Fibroblast of lung (primary cell): ENCODE data around the gene KRT72. TPM values are rescaled to one million over a fixed set of nuclear protein-coding genes. Genes with fewer than 3 reads are reported as not detected.

Experiments
- DNase-seq, 2 donors: peaks; one replicate each; pipeline versions ENCODE4 v3.0.0 to v3.0.0-alpha.2; 2010; ENCODE audit warnings: low read depth in 2 of 2
- H2AFZ ChIP-seq: 2 replicates; pipeline ENCODE4 v1.5.1; 2012; ENCODE audit warnings: low read length, control low read depth, inconsistent platforms
- H3K27ac ChIP-seq: 2 replicates; pipeline ENCODE4 v1.5.1; 2011; ENCODE audit warnings: low read length, control low read depth; ENCODE audit not compliant: insufficient read depth
- H3K27me3 ChIP-seq: 2 replicates; pipeline ENCODE4 v1.5.1; 2011; ENCODE audit warnings: mild to moderate bottlenecking, low read length; ENCODE audit not compliant: control insufficient read depth, insufficient read depth
- H3K36me3 ChIP-seq: 2 replicates; pipeline ENCODE4 v1.5.1; 2011; ENCODE audit warnings: low read length; ENCODE audit not compliant: control insufficient read depth, insufficient read depth
- H3K4me1 ChIP-seq: 2 replicates; pipeline ENCODE4 v1.5.1; 2011; ENCODE audit warnings: low read length; ENCODE audit not compliant: control insufficient read depth, insufficient read depth; ENCODE audit errors: extremely low read depth
- H3K4me2 ChIP-seq: 2 replicates; pipeline ENCODE4 v1.5.1; 2011; ENCODE audit warnings: low read length, control low read depth; ENCODE audit not compliant: insufficient read depth; ENCODE audit errors: extremely low read depth
- H3K4me3 ChIP-seq, 4 experiments: fragments of 200-600 bp in 1 of 4; sonication (generic) in 1 of 4; replicated peaks in 1 of 4; 2 replicates each; pipeline ENCODE4 v1.5.1; 2011 to 2016; ENCODE audit warnings: low read length in 4 of 4, low read depth in 3 of 4, mild to moderate bottlenecking in 3 of 4, control low read depth in 2 of 4, inconsistent platforms in 1 of 4, mixed read lengths in 1 of 4; ENCODE audit not compliant: insufficient read depth in 1 of 4; ENCODE audit errors: control extremely low read depth in 1 of 4
- H3K79me2 ChIP-seq: 2 replicates; pipeline ENCODE4 v1.5.1; 2012; ENCODE audit warnings: mild to moderate bottlenecking, low read length, inconsistent platforms; ENCODE audit not compliant: control insufficient read depth, insufficient read depth
- H3K9ac ChIP-seq: 2 replicates; pipeline ENCODE4 v1.5.1; 2011; ENCODE audit warnings: mild to moderate bottlenecking, low read length, control low read depth; ENCODE audit not compliant: insufficient read depth
- H3K9me3 ChIP-seq: 2 replicates; pipeline ENCODE4 v1.5.1; 2012; ENCODE audit warnings: low read depth, low read length; ENCODE audit not compliant: control insufficient read depth, insufficient read depth
- H4K20me1 ChIP-seq: 2 replicates; pipeline ENCODE4 v1.5.1; 2011; ENCODE audit warnings: low read length; ENCODE audit not compliant: control insufficient read depth, insufficient read depth; ENCODE audit errors: extremely low read depth
- EZH2 ChIP-seq: IDR thresholded peaks from 2 replicates; pipeline ENCODE4 v1.5.1; 2012; ENCODE audit warnings: low read length, control low read depth, mild to moderate bottlenecking; ENCODE audit errors: missing control alignments
- polyA plus RNA-seq, 2 donors: library from polyadenylated mRNA; depleted of rRNA in 1 of 2; stranded (reverse) in 1 of 2; unstranded in 1 of 2; fragments of >200 nt; gene quantifications; 2 replicates each; pipeline ENCODE4 v1.2.1, GENCODE V29; 2011 to 2012; ENCODE audit warnings: missing spikeins in 1 of 2
- total RNA-seq: library from RNA; depleted of rRNA; stranded (reverse); fragments of >200 nt; gene quantifications from 2 replicates; pipeline ENCODE4 v1.2.1, GENCODE V29; 2014
- TF ChIP-seq, protein P1 (sequence below), 2 donors: IDR thresholded peaks in 1 of 2; conservative IDR thresholded peaks in 1 of 2; 1 replicate in 1 of 2; 2 replicates in 1 of 2; pipeline ENCODE4 v1.5.1; 2011 to 2012; ENCODE audit warnings: low read length in 2 of 2, control low read depth in 1 of 2, inconsistent platforms in 1 of 2, low read depth in 1 of 2, mild to moderate bottlenecking in 1 of 2

The KRT72 gene
- total and polyA plus RNA-seq, 2 donors (not counting 1 experiment from before 2014, with no cell fraction given): not detected

DNA sequence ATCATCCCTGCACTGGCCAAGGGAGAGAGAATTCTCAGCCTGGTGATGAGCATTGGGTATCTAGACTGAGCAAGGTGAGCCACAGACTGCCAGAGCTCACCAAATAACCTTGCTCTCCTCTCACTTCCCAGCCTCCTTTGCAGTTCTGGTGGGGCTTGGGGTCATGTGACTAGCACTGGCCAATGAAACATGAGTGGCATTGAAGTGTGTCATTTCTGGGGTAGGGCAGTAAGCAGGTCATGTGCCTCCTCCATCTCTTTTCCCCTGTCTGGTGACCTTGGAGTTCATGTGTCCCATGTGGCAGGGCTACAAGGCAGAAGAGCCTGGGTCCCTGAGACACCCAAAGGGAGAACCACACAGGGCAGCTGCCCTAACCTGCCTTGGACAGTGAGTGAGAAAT, 3.6 kb upstream of the KRT72 start:
- Histone ChIP-seq H3K36me3 (no peaks in the 10 kb centered on the region), H3K27me3 (peaks cover 9% of the 10 kb centered on the region), H2AFZ (no peak overlapping the region), H3K79me2 (no peaks in the 10 kb centered on the region), H4K20me1 (no peaks in the 10 kb centered on the region), H3K9ac (no peak overlapping the region), H3K27ac (no peak overlapping the region), H3K4me3 (no peak overlapping the region), H3K4me2 (no peak overlapping the region), H3K4me1 (no peaks in the 10 kb centered on the region), H3K9me3 (no peaks in the 10 kb centered on the region)
- no peak for TF ChIP-seq EZH2
- TF ChIP-seq, protein P1, sequence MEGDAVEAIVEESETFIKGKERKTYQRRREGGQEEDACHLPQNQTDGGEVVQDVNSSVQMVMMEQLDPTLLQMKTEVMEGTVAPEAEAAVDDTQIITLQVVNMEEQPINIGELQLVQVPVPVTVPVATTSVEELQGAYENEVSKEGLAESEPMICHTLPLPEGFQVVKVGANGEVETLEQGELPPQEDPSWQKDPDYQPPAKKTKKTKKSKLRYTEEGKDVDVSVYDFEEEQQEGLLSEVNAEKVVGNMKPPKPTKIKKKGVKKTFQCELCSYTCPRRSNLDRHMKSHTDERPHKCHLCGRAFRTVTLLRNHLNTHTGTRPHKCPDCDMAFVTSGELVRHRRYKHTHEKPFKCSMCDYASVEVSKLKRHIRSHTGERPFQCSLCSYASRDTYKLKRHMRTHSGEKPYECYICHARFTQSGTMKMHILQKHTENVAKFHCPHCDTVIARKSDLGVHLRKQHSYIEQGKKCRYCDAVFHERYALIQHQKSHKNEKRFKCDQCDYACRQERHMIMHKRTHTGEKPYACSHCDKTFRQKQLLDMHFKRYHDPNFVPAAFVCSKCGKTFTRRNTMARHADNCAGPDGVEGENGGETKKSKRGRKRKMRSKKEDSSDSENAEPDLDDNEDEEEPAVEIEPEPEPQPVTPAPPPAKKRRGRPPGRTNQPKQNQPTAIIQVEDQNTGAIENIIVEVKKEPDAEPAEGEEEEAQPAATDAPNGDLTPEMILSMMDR (conservative IDR thresholded peaks at IDR 0.05 in 1 of 2, IDR thresholded peaks at IDR 0.05 in 1 of 2; ENCODE audit: low read depth in 1 of 2, low read length in 2 of 2): no peak
- DNase-seq: no peak

DNA sequence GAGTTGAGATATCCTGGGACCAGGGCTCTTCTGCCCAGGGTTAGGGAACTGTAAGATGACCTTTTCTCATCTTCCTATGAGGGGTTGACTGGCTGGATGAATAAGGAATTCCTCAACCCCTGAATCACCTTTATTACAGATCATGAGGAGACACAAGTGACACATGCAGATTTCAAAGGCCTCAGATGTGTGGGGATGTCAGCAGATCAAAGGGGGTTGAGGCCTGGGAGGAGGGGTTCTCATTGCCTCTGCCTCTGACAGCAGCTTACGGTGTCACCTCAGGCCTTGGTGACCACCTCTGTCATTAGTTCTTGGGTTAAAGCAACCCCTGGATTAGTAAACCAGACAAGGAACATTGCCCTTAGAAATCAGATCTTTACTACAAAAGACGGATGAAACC, 2.1 kb upstream of the KRT72 start:
- H3K9ac ChIP-seq: no peak overlapping the region
- peaks cover 15% of the 10 kb centered on the region for H3K27me3 ChIP-seq
- TF ChIP-seq, protein P1 (conservative IDR thresholded peaks at IDR 0.05 in 1 of 2, IDR thresholded peaks at IDR 0.05 in 1 of 2; ENCODE audit: low read depth in 1 of 2, low read length in 2 of 2): no peak
- TF ChIP-seq EZH2: no peak
- no peaks in the 10 kb centered on the region for H3K79me2 ChIP-seq
- H3K4me2 ChIP-seq: no peak overlapping the region
- no peak overlapping the region for H3K4me3 ChIP-seq
- no peaks in the 10 kb centered on the region for H3K4me1 ChIP-seq
- H3K36me3 ChIP-seq: no peaks in the 10 kb centered on the region
- DNase-seq: no peak
- H4K20me1 ChIP-seq: no peaks in the 10 kb centered on the region
- H3K9me3 ChIP-seq: no peaks in the 10 kb centered on the region
- no peak overlapping the region for H3K27ac ChIP-seq
- no peak overlapping the region for H2AFZ ChIP-seq

DNA sequence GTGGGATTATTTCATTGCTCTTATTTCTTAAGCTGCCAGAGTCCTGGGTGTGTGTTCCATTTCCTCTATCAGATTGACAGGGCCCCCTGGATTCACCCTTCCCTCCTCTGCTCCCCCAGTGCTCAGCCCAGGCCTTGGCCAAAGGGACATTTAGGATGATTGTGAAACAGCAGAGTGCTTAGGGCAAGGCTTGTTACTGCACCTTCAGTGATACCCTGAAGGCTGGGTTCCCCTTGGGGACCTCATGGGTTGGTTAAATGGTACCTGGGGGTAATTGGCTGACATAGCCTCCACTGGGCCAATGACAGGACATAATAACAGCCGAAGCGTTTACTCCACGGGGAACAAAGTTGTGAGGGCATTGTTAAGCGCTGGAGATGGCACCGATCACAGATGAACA, 1.3 kb upstream of the KRT72 start:
- no peaks in the 10 kb centered on the region for H3K4me1 ChIP-seq
- peaks cover 15% of the 10 kb centered on the region for H3K27me3 ChIP-seq
- no peak overlapping the region for H3K27ac ChIP-seq
- H4K20me1 ChIP-seq: no peaks in the 10 kb centered on the region
- H3K9ac ChIP-seq: no peak overlapping the region
- H3K4me3 ChIP-seq: no peak overlapping the region
- TF ChIP-seq, protein P1 (conservative IDR thresholded peaks at IDR 0.05 in 1 of 2, IDR thresholded peaks at IDR 0.05 in 1 of 2; ENCODE audit: low read depth in 1 of 2, low read length in 2 of 2): no peak
- no peak for TF ChIP-seq EZH2
- no peaks in the 10 kb centered on the region for H3K79me2 ChIP-seq
- H3K4me2 ChIP-seq: no peak overlapping the region
- H3K9me3 ChIP-seq: no peaks in the 10 kb centered on the region
- DNase-seq: no peak
- no peaks in the 10 kb centered on the region for H3K36me3 ChIP-seq
- H2AFZ ChIP-seq: no peak overlapping the region
